Measurements from ENCODE around the gene ACSBG1.

DNA sequence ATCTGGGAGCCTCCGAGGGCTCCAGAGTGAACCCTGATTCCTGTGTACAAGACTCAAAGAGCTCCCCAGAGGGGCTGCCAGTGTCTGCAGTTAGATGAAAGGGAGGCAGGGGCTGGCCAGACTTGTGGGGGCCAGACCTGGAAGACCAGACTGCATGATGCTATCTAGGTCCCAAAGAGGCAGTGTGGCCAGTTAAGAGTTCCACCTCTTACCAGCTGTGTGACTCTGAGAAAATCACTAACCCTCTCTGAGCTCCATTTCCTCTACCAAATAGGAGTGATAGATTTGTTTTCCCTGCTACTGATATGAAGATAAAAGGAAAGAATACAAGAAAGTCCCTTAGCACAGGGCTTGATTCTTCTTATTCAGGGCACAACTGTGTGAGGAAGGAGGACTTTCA is 29.0 kb downstream of the ACSBG1 start:
- TF ChIP-seq EZH2 (IDR thresholded peaks at IDR 0.05; ENCODE audit: insufficient read depth, poor library complexity, severe bottlenecking) (no peak), EZH2phosphoT487 (IDR thresholded peaks at IDR 0.05; ENCODE audit: insufficient read depth, low read depth) (no peak)

Data from GM23248 (cell line).